ENCODE measurements around the gene GLDC. TPM values are rescaled to one million over a fixed set of nuclear protein-coding genes. Genes with fewer than 3 reads are reported as not detected.

Gene GLDC
- total RNA-seq, 2 donors from 2014 or later = 0.39 TPM; not detected in 1

- Histone ChIP-seq H3K36me3 (no peaks in the 10 kb centered on the region), H3K4me3 (no peak overlapping the region), H3K4me1 (no peaks in the 10 kb centered on the region), H3K9me3 (no peaks in the 10 kb centered on the region), H3K27me3 (no peaks in the 10 kb centered on the region), H3K27ac (no peak overlapping the region)
- no peak for TF ChIP-seq CTCF (IDR thresholded peaks at IDR 0.05)
- DNase-seq (ENCODE audit: low spot score) = no peak
Observed at GRCh38 chr9:6676254-6676921, 30.9 kb upstream of the GLDC start.

GRCh38 chr9:6675268-6675667 lies 29.7 kb upstream of the GLDC start:
- Histone ChIP-seq H3K27ac (no peak overlapping the region), H3K27me3 (no peaks in the 10 kb centered on the region), H3K4me3 (no peak overlapping the region), H3K9me3 (no peaks in the 10 kb centered on the region), H3K4me1 (no peaks in the 10 kb centered on the region), H3K36me3 (no peaks in the 10 kb centered on the region)
- TF ChIP-seq CTCF (IDR thresholded peaks at IDR 0.05) = no peak
- no peak for DNase-seq (ENCODE audit: low spot score)

GRCh38 chr9:6673326-6674025 lies 27.9 kb upstream of the GLDC start:
- no peak overlapping the region for H3K27ac ChIP-seq
- H3K27me3 ChIP-seq = no peaks in the 10 kb centered on the region
- no peak for DNase-seq (ENCODE audit: low spot score)
- no peaks in the 10 kb centered on the region for H3K4me1 ChIP-seq
- TF ChIP-seq CTCF (IDR thresholded peaks at IDR 0.05) = no peak
- no peak overlapping the region for H3K4me3 ChIP-seq
- no peaks in the 10 kb centered on the region for H3K36me3 ChIP-seq
- no peaks in the 10 kb centered on the region for H3K9me3 ChIP-seq

- Histone ChIP-seq H3K4me3 (no peak overlapping the region), H3K9me3 (no peaks in the 10 kb centered on the region), H3K4me1 (no peaks in the 10 kb centered on the region), H3K27me3 (no peaks in the 10 kb centered on the region), H3K27ac (no peak overlapping the region), H3K36me3 (no peaks in the 10 kb centered on the region)
- no peak for DNase-seq (ENCODE audit: low spot score)
- TF ChIP-seq CTCF (IDR thresholded peaks at IDR 0.05) = no peak
Observed at GRCh38 chr9:6672118-6672517, 26.6 kb upstream of the GLDC start.

- no peaks in the 10 kb centered on the region for H3K9me3 ChIP-seq
- TF ChIP-seq CTCF (IDR thresholded peaks at IDR 0.05) = no peak
- no peak for DNase-seq (ENCODE audit: low spot score)
- no peaks in the 10 kb centered on the region for H3K27me3 ChIP-seq
- H3K36me3 ChIP-seq = no peaks in the 10 kb centered on the region
- no peak overlapping the region for H3K27ac ChIP-seq
- no peak overlapping the region for H3K4me3 ChIP-seq
- H3K4me1 ChIP-seq = no peaks in the 10 kb centered on the region
Observed at GRCh38 chr9:6671416-6671815, 25.9 kb upstream of the GLDC start.
